Measurements from ENCODE around the gene U2AF2.

The U2AF2 gene

DNA sequence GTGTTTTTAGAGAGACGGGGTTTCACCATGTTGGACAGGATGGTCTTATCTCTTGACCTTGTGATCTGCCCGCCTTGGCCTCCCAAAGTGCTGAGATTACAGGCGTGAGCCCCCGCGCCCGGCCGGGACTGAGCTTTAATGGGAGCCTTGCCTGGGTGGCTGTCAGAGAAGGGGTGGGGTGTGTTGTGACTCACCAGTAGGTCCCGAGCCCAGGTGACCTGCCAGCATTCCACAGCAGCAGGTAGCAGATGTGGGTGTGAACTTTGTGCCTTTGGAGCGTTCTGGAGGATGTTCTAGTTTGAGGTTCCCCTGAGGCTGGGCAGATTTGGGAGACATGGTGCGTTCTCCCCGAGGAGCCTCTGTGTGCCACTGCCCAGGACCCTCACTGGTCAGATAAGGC, 13.1 kb downstream of the U2AF2 start:
- Mint-ChIP-seq H3K36me3 (ENCODE audit: low read depth) (peaks cover 50% of the 10 kb centered on the region), H3K27me3 (ENCODE audit: low read depth) (no peaks in the 10 kb centered on the region), H3K27ac (no peak overlapping the region), H3K9me3 (no peaks in the 10 kb centered on the region), H3K4me1 (ENCODE audit: low read depth) (peaks cover 11% of the 10 kb centered on the region), H3K4me3 (no peak overlapping the region)

DNA sequence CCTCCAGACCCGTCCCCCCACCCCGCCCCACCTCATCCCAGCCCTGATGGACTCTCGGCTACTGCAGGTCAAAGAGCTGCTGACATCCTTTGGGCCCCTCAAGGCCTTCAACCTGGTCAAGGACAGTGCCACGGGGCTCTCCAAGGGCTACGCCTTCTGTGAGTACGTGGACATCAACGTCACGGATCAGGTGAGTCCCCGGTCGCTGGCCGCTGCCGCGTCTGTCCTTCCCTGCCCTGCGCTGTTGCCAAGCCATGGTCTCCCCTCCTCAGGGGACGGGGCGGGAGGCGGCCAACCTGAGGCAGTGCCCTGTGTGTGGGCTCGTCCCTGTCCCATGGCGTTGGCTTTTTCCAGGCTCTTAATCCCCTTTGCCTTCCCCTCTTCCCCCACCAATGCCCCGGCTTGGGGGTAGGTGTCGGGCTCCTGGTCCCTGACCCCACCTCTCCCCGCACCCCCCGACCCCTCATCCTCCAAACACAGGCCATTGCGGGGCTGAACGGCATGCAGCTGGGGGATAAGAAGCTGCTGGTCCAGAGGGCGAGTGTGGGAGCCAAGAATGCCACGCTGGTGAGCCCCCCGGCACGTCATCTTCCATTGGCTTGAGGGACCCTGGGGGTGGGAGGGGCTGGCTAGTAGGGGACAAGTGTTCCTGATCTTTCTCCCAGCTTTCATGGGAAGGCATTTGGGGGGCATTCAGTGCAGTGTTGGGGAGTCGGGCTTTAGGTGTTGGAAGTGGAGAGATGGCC, 13.9 kb downstream of the U2AF2 start:
- Mint-ChIP-seq H3K4me1 (ENCODE audit: low read depth) (peaks cover 14% of the 10 kb centered on the region), H3K9me3 (no peaks in the 10 kb centered on the region), H3K36me3 (ENCODE audit: low read depth) (peaks cover 42% of the 10 kb centered on the region), H3K27ac (no peak overlapping the region), H3K27me3 (ENCODE audit: low read depth) (no peaks in the 10 kb centered on the region), H3K4me3 (no peak overlapping the region)

DNA sequence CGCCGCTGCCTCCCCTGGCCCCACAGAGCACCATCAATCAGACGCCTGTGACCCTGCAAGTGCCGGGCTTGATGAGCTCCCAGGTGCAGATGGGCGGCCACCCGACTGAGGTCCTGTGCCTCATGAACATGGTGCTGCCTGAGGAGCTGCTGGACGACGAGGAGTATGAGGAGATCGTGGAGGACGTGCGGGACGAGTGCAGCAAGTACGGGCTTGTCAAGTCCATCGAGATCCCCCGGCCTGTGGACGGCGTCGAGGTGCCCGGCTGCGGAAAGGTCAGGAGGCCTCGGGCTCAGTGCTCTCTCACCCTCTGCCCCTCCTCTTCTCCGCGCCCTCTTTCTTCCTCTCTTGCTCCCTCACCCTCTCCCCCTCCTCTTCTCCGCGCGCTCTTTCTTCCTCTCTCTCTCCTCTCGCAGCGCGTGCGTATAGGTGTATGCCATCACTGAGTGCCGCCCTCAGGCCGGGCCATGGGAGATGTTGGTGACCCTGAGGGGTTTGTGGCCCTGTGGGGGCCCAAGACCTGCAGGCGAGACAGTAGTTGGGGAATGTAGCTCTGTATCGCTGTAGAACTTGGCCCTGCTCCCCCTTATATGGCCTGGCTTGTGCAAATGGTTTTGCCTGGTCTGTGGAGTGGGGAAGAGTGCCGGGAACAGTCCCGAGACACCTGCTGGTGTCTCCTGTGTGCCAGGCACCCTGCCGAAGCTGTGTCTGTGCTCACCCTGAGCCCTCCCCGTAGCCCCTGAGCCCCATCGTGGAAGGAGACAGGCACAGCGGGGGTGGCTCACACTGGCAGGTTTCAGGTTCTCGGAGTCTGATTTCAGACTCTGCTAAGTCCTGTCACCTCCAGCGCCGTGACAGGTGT, 14.8 kb downstream of the U2AF2 start:
- Mint-ChIP-seq H3K27me3 (ENCODE audit: low read depth) (no peaks in the 10 kb centered on the region), H3K36me3 (ENCODE audit: low read depth) (peaks cover 37% of the 10 kb centered on the region), H3K27ac (no peak overlapping the region), H3K9me3 (no peaks in the 10 kb centered on the region), H3K4me1 (ENCODE audit: low read depth) (peaks cover 18% of the 10 kb centered on the region), H3K4me3 (no peak overlapping the region)

DNA sequence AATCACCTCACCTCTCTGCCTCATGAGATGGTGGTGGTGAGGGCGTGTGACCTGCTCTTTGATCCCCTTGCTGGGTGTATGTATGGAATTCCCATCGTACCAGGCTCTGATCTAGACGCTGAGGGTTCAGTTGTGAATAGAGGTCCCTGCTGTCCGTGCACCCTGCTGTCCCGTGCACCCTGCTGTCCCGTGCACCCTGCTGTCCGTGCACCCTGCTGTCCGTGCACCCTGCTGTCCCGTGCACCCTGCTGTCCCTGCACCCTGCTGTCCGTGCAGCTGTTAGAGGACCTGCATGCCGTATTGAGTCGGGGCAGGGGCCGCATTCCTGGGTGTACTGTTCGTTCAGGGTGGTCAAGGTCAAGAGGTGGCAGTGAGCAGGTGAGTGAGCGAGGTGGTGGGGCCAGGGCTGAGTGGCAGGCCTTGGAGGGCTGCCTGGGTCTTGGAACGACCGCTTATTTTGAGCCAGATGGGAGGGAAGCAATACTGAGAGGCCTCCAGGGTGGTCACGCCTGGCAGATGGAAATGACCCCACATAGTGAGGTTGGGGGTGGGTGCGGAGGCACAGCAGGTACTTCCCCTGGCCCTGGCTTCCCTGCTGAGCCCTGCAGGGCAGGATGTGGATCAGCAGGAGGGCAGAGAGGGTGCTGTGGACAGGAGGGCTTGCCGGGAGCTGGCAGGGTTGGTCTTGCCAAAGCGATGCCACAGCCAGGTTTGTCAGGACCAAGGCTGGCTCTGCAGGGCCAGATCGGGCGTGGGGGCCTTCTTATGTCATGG, 15.6 kb downstream of the U2AF2 start:
- peaks cover 18% of the 10 kb centered on the region for H3K4me1 Mint-ChIP-seq (ENCODE audit: low read depth)
- no peaks in the 10 kb centered on the region for H3K9me3 Mint-ChIP-seq
- no peak overlapping the region for H3K27ac Mint-ChIP-seq
- peaks cover 39% of the 10 kb centered on the region for H3K36me3 Mint-ChIP-seq (ENCODE audit: low read depth)
- H3K4me3 Mint-ChIP-seq, result no peak overlapping the region
- H3K27me3 Mint-ChIP-seq (ENCODE audit: low read depth), result no peaks in the 10 kb centered on the region

DNA sequence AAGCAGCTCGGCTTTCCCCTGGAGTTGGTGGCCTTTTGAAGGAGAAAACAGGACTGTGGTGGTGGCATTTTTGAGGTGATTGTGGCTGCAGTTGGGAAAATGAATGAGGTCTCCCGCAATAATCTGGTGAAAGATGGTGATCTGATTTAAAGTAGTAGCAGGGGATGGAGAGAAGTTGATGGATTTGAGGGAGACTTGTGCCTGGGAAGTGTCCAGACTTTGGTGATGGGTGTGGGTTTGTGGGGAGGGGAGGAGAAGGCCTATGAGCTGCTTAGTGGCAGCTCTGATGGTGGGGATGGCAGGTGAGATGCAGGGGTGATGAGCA, 16.2 kb downstream of the U2AF2 start:
- Mint-ChIP-seq H3K4me3 (no peak overlapping the region), H3K9me3 (no peaks in the 10 kb centered on the region), H3K27me3 (ENCODE audit: low read depth) (no peaks in the 10 kb centered on the region), H3K4me1 (ENCODE audit: low read depth) (peaks cover 23% of the 10 kb centered on the region), H3K27ac (no peak overlapping the region), H3K36me3 (ENCODE audit: low read depth) (peaks cover 37% of the 10 kb centered on the region)

GRCh38 chr19:55672418-55672817, 17.6 kb downstream of the U2AF2 start:
- Mint-ChIP-seq H3K4me1 (ENCODE audit: low read depth) (peaks cover 33% of the 10 kb centered on the region), H3K27ac (no peak overlapping the region), H3K36me3 (ENCODE audit: low read depth) (peaks cover 33% of the 10 kb centered on the region), H3K4me3 (no peak overlapping the region), H3K9me3 (no peaks in the 10 kb centered on the region), H3K27me3 (ENCODE audit: low read depth) (no peaks in the 10 kb centered on the region)

DNA sequence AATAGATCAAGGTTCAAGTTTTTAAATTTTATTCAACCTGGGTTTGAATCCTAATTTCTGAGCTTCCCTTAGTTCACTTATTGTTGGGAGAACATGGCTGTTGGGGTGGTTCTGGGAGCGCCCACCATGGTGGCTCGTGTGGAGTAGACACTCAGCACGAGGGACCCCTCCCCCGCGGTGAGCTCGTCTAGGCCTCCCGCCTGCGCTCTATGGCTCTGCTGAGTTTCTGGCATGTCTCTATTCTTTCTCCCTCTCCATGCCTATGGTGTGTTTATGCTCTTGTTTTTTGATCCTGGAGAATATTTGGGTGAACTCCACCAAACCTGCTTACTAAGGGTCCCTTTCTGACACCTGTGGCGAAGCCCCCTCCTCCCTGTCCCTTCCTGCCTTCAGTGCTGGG, 18.6 kb downstream of the U2AF2 start:
- H3K27me3 Mint-ChIP-seq (ENCODE audit: low read depth), result no peaks in the 10 kb centered on the region
- H3K4me1 Mint-ChIP-seq (ENCODE audit: low read depth), result peaks cover 40% of the 10 kb centered on the region
- H3K27ac Mint-ChIP-seq, result peak overlapping the region; percentile 65
- peaks cover 36% of the 10 kb centered on the region for H3K36me3 Mint-ChIP-seq (ENCODE audit: low read depth)
- no peak overlapping the region for H3K4me3 Mint-ChIP-seq
- H3K9me3 Mint-ChIP-seq, result no peaks in the 10 kb centered on the region

DNA sequence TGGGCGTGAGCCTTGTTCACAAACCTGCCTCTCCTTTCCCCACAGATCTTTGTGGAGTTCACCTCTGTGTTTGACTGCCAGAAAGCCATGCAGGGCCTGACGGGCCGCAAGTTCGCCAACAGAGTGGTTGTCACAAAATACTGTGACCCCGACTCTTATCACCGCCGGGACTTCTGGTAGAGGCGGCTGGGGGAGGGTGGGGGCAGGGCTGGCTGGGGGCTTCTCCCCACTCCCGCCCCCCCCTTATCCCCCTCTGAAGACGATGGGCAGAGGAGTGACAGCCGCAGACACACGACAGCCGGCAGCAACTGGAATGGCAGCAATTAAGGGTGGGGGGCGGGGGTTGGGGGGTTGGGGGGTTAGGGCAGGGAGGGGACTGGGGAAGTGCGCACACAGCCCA, 19.1 kb downstream of the U2AF2 start:
- peaks cover 40% of the 10 kb centered on the region for H3K4me1 Mint-ChIP-seq (ENCODE audit: low read depth)
- peak overlapping the region; percentile 65 for H3K27ac Mint-ChIP-seq
- peaks cover 41% of the 10 kb centered on the region for H3K36me3 Mint-ChIP-seq (ENCODE audit: low read depth)
- H3K9me3 Mint-ChIP-seq, result no peaks in the 10 kb centered on the region
- no peak overlapping the region for H3K4me3 Mint-ChIP-seq
- no peaks in the 10 kb centered on the region for H3K27me3 Mint-ChIP-seq (ENCODE audit: low read depth)

DNA sequence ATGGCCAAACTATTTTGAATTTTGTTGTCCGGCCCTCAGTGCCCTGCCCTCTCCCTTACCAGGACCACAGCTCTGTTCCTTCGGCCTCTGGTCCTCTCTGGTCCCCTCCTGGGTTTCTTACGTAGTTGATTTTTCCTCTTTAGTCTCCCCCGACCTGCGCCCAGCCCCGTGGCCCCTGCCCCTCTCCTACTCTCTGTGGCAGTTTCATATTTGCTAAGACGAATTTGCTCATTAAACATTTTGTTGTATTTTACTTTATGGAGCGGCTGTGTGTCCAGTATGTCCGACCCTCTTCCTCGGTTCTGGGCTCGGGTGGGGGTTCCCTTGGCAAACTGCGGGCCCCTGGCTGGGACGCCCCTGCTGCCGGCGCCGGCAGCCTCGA, 19.6 kb downstream of the U2AF2 start:
- peaks cover 40% of the 10 kb centered on the region for H3K36me3 Mint-ChIP-seq (ENCODE audit: low read depth)
- peak overlapping the region; percentile 37 for H3K4me3 Mint-ChIP-seq
- no peaks in the 10 kb centered on the region for H3K9me3 Mint-ChIP-seq
- H3K27me3 Mint-ChIP-seq (ENCODE audit: low read depth), result no peaks in the 10 kb centered on the region
- peaks cover 42% of the 10 kb centered on the region for H3K4me1 Mint-ChIP-seq (ENCODE audit: low read depth)
- peak overlapping the region; percentile 76 for H3K27ac Mint-ChIP-seq

DNA sequence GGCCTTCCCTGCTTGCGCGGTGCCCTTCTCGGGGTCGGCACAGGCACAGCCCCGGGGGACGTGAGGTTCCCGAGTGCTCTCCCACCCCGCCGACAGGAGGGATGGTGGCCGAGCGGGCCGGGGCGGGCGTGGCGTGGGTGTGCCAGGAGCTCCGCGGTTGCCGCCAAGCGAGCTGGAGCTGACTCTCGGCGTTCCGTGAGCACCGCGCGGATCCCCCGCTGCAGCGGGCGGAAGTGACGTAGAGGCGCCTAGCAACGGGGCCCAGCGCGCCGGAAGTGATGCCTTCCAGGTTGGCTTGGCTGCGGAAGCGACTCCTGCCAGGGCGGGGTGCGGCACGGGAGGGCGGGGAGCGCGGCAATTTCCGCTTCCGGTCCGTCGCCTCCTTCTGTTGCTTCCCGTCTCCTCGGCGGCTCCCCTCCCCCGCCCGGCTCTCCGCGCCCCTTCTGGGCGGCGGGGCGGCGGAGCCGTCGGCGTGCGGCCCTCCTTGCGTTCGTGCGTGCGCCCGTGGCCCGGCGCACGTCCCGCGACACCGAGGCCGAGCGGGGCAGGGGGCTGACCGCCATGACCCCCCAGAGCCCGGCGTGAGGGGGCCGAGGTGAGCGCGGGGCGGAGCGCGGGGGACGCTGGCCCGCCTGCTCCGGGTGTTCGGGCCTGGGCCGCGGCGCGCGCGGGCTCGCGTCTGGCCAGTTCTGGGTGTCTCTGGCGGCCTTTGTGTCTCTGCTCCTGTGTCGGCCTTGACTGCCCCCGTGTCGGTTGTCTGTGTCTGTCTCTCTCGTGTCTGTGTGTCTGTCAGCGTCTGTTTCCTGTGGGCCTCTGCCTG, 20.2 kb downstream of the U2AF2 start, which contains the start of gene EPN1:
Gene EPN1, plus strand, starts transcription at position 386 of the 820 bp plus-strand sequence. CDS start 3,402 bp downstream, outside the sequence.
- Mint-ChIP-seq H3K27me3 (ENCODE audit: low read depth) (no peaks in the 10 kb centered on the region), H3K36me3 (ENCODE audit: low read depth) (peaks cover 34% of the 10 kb centered on the region), H3K27ac (peak within 1 kb of the TSS; percentile 93), H3K9me3 (no peaks in the 10 kb centered on the region), H3K4me1 (ENCODE audit: low read depth) (peaks cover 46% of the 10 kb centered on the region), H3K4me3 (peak within 1 kb of the TSS; percentile 97)

- Mint-ChIP-seq H3K4me1 (ENCODE audit: low read depth) (peaks cover 45% of the 10 kb centered on the region), H3K27me3 (ENCODE audit: low read depth) (no peaks in the 10 kb centered on the region), H3K27ac (peak overlapping the region; percentile 93), H3K36me3 (ENCODE audit: low read depth) (peaks cover 28% of the 10 kb centered on the region), H3K4me3 (peak overlapping the region; percentile 97), H3K9me3 (no peaks in the 10 kb centered on the region)
These were observed 21.0 kb downstream of the U2AF2 start for GRCh38 chr19:55675661-55676354.

DNA sequence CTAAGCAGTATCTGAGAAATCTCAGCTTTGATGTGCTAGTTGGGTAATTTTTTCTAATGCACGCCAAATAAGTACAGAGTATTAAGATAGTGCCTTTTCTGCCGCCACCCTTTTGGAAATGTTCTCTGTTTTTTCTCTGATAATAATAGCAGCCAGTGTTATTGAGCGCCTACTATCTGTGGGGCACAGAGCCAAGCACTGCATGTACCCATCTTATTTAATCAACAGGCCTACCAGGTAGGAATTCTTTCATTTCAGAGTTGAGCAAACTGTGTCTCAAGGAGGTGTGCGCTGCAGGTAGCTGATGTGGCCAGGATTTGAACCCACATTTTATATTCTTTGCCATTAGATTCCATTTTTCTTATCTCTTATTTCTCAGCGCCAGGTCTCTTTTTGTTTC, 21.5 kb downstream of the U2AF2 start:
- Mint-ChIP-seq H3K36me3 (ENCODE audit: low read depth) (peaks cover 24% of the 10 kb centered on the region), H3K27me3 (ENCODE audit: low read depth) (no peaks in the 10 kb centered on the region), H3K27ac (peak overlapping the region; percentile 46), H3K9me3 (no peaks in the 10 kb centered on the region), H3K4me3 (peak overlapping the region; percentile 97), H3K4me1 (ENCODE audit: low read depth) (peaks cover 40% of the 10 kb centered on the region)

DNA sequence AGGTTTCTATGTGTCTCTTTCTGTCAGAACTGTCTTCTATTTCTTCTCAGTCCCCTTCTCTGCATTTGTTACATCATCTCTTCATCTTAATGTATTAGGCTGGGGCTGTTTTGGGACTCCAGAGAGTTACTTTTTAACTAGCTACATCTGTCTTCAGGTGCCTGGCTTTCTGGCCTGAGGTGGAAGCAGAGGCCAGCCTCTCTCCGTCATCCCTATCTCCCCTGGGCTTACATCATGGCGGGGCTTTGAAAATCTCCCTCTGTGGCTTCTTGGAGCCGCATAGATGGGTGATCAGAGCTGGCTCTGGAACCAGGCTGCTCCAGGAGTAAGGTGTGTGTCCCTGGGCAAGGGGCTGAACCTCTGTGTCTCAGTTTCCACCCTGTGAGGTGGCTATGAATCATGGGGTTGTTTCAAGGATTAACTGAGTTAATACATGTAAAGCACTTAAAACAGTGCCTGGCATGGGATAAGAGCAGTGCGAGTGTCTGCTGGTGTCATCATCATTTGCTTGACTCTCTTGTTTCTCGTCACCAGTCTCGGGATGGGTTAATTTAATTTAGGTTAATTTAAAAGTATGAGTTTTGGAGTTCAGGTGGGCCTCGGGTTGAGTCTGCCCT, 22.2 kb downstream of the U2AF2 start:
- Mint-ChIP-seq H3K4me1 (ENCODE audit: low read depth) (peaks cover 38% of the 10 kb centered on the region), H3K9me3 (no peaks in the 10 kb centered on the region)

More for the DNA sequence above, 22.2 kb downstream of the U2AF2 start:
- peaks cover 22% of the 10 kb centered on the region for H3K36me3 Mint-ChIP-seq (ENCODE audit: low read depth)
- peak overlapping the region; percentile 97 for H3K4me3 Mint-ChIP-seq
- no peaks in the 10 kb centered on the region for H3K27me3 Mint-ChIP-seq (ENCODE audit: low read depth)
- peak overlapping the region; percentile 46 for H3K27ac Mint-ChIP-seq

Data from T-helper 1 cell treated with Interleukin-12 subunit alpha and Interleukin-12 subunit beta and Interleukin-4 antibody, amounts not matched to agents 30 μg/mL and 1 μg/mL, for 36 hours (primary cell).